ENCODE measurements around the gene ALG2. TPM values are rescaled to one million over a fixed set of nuclear protein-coding genes. Genes with fewer than 3 reads are reported as not detected.
"Not testable (repeated sequence)": the region's sequence is repeated elsewhere in the genome, so short reads cannot be mapped to it uniquely, and the experiment has no call there.

ALG2 gene
- total RNA-seq, 2 donors from 2014 or later: 28.5 to 34.2 TPM

- DNase-seq: no peak
- ATAC-seq: no peak
- intact Hi-C loops (cut with DNase I, micrococcal nuclease): no loop called here
Measured at GRCh38 chr9:99241106-99241505, 19.4 kb upstream of the ALG2 start.

GRCh38 chr9:99239341-99240060 is 17.8 kb upstream of the ALG2 start:
- intact Hi-C loops (cut with DNase I, micrococcal nuclease): no loop called here
- no peak for ATAC-seq
- DNase-seq: no peak

GRCh38 chr9:99238331-99238730 is 16.6 kb upstream of the ALG2 start:
- DNase-seq: no peak
- ATAC-seq: no peak
- intact Hi-C loops (cut with DNase I, micrococcal nuclease): no loop called here

DNA sequence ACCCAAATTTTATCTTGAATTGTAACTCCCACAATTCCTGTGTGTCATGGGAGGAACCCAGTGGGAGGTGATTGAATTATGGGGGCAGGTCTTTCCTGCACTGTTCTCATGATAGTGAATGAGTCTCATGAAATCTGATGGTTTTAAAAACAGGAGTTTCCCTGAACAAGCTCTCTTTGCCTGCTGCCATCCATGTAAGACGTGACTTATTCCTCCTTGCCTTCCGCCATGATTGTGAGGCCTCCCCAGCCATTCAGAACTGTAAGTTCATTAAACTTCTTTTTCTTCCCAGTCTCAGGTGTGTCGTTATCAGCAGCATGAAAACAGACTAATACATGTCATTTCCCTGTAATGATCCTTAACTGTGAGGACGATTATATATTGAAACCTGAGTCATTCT is 16.1 kb upstream of the ALG2 start:
- DNase-seq; intact Hi-C loops (cut with DNase I, micrococcal nuclease); ATAC-seq: not testable (repeated sequence)

- no peak for ATAC-seq
- intact Hi-C loops (cut with DNase I, micrococcal nuclease): no loop called here
- DNase-seq: no peak
Measured at GRCh38 chr9:99237356-99237755, 15.6 kb upstream of the ALG2 start.

GRCh38 chr9:99235926-99236634 is 14.3 kb upstream of the ALG2 start:
- intact Hi-C loops (cut with DNase I, micrococcal nuclease): no loop called here
- DNase-seq (no peak), ATAC-seq (no peak)

DNA sequence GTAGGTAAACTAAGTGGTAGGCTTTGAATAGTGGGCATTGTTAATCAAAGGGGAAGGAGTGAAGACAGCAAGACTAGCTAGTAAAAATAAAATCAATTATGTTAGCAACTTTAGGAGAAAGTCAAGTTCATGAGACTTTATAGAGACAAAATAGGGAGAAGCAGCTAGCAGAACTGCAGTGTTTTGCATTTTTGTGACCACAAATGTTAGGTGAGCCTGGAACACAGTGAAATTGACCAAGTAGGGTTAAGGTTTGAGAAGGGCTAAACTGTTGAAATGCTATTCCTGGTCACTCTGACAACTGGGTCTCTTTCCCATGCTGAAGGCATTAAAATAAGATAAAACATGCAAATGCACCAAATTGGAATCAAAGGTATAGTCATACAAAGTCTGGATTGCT is 13.3 kb upstream of the ALG2 start:
- DNase-seq (no peak), ATAC-seq (no peak)
- intact Hi-C loops (cut with DNase I, micrococcal nuclease): no loop called here

- intact Hi-C loops (cut with DNase I, micrococcal nuclease): no loop called here
- DNase-seq (no peak), ATAC-seq (no peak)
Measured at GRCh38 chr9:99234618-99235017, 12.9 kb upstream of the ALG2 start.

DNA sequence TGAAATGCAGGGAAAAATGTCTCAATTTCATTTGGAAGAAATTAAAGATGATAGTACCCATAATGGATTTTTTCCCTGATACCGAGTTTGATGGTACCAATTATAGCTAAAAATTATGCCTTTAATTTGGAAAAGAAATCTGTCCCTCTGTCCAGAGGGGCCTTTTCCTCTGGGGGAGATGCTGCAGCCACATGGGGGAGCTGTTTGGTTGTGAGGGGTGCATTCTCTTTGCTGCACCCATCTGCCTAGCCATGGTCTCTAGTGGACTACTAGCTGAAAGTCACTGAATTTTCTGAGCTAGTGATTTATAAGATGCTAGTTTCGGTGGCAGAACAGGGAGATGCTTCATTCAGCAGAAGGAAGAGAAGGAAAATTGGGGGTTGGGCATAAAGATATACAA is 10.0 kb upstream of the ALG2 start:
- ATAC-seq (no peak), DNase-seq (peak in 1 of 2 donors; percentile 24)
- intact Hi-C loops (cut with DNase I, micrococcal nuclease): no loop called here

- no peak for ATAC-seq
- intact Hi-C loops (cut with DNase I, micrococcal nuclease): no loop called here
- DNase-seq: no peak
Measured at GRCh38 chr9:99230206-99230605, 8.5 kb upstream of the ALG2 start.

DNA sequence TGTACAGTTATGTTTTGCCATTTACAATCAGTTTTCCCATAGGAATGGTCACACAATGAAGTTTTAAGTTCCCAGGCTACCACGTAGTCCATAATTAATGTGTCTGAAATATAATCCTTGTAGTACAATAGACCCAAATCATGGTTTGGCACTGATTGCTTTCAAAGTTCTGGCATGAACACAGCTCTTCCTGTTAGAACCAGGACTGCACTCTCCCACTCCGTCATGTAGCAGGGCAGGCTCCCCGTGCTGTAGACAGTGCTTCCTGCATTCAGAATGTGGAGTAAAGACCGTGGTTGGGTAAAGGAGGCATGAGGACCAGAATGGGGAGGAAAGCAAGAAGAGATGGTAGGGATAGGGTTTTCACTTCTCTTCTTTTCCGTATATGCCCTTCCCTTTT is 4.3 kb upstream of the ALG2 start:
- intact Hi-C loops (cut with DNase I, micrococcal nuclease): no loop called here
- no peak for DNase-seq
- no peak for ATAC-seq

DNA sequence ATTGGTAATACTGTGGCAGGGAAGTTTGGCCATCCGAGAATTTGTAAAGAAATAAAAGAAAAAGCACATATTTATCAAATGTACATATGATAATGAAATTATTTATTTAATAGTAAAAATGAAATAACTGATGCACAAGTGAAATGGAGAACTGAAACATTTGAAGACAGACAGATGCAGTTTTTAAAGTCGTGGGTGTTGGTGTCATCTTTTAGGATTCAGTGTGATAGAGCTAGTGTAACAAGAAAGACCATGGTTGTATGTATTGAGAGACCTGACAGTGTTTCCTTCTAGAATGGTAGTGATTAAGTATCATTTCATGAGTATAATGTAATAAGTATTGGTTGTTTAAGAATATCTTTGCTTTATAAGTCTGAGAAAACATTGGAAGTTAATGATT is 2.7 kb upstream of the ALG2 start:
- ATAC-seq (no peak), DNase-seq (no peak)
- intact Hi-C loops (cut with DNase I, micrococcal nuclease): no loop called here

DNA sequence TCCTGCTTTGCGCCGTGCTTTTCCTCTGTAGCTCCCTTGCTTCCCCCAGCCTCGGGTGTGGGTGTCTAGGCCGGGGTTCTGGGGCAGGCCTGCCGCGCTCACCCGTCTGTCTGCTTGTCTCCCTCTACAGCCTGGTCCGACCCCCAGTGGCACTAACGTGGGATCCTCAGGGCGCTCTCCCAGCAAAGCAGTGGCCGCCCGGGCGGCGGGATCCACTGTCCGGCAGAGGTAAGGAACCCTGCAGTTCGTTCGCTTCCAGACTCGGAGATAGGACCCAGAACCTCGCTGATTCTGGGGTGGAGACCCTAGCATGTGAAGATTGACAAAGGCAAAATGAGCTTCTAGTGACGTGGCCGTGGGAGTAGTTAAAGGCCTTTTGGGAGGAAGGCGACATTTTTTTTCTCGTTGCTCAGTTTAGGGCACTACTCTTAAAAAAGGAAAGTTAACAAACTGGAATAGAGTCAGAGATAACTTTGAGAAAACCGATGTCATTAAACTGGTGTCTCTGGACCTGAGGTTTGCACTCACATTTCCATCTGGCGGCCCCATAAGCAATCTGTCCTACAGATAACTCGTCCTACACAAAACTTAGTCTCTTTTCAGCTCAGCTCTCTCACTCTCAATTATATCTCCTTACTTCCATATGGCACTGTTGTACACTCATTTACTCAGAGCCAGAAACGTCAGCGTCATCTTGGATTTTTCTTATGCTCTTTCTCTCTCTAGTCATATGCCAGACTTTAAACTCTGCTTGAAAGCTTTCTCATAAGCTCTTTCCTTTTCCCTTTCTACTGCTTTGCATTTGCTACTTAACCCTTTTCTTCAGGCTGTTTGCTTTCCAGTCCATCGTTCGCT is 901 bp upstream of the ALG2 start:
- peak; percentile 29 for ATAC-seq
- no peak for DNase-seq
- intact Hi-C loops (cut with DNase I, micrococcal nuclease): no loop called here

- intact Hi-C loops (cut with DNase I, micrococcal nuclease): no loop called here
- peak; percentile 30 for ATAC-seq
- DNase-seq: no peak
Measured at GRCh38 chr9:99221266-99221620, 499 bp downstream of the ALG2 start.

GRCh38 chr9:99220011-99220410 is 1.7 kb downstream of the ALG2 start:
- ATAC-seq (no peak), DNase-seq (no peak)
- intact Hi-C loops (cut with DNase I, micrococcal nuclease): no loop called here

GRCh38 chr9:99216073-99216472 is 5.7 kb downstream of the ALG2 start:
- intact Hi-C loops (cut with DNase I, micrococcal nuclease): no loop called here

GRCh38 chr9:99213197-99213596 is 8.5 kb downstream of the ALG2 start:
- no peak for DNase-seq
- intact Hi-C loops (cut with DNase I, micrococcal nuclease): no loop called here

More at GRCh38 chr9:99216073-99216472, 5.7 kb downstream of the ALG2 start:
- ATAC-seq: no peak
- DNase-seq: no peak

GRCh38 chr9:99211746-99212145 is 10.0 kb downstream of the ALG2 start:
- DNase-seq (no peak), ATAC-seq (no peak)

More at GRCh38 chr9:99213197-99213596, 8.5 kb downstream of the ALG2 start:
- ATAC-seq: no peak

DNA sequence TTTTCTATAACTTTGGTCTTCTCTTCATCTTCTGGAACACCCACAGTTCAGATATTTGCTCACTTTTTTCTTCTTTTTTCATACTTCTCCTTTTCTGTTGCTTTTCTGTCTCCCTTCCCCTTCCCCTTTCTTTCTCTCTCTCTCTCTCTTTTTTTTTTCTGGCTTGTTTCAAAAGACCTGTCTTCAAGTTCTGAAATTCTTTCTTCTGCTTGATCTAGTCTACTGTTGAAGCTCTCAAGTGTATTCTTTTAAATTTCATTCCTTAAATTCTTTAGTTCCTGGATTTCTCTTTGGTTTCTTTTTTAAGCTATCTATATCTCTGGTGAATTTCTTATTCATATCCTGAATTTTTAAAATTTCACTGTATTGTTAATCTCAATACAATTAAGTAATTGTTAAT is 11.2 kb downstream of the ALG2 start:
- DNase-seq (no peak), ATAC-seq (no peak)
- intact Hi-C loops (cut with DNase I, micrococcal nuclease): no loop called here

More at GRCh38 chr9:99211746-99212145, 10.0 kb downstream of the ALG2 start:
- intact Hi-C loops (cut with DNase I, micrococcal nuclease): no loop called here

DNA sequence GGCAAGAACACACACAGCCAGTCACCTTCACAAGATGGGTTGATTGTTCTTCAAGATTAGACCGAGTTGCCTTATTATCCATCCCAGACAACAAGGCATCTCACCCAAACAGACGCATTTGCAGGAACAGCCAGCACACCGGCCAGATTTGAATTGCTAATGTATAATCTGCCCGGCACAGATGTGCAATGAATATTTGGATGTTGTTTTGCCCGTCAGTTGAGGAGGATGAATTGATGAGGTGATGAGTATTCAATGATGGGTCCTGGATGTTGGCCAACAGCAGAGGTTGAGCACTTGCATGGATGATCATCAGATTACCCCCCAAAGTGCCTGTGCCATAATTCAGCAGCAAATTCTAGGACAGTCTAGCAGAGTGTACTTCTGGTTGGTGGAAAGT is 20.1 kb downstream of the ALG2 start:
- ATAC-seq (no peak), DNase-seq (no peak)
- intact Hi-C loops (cut with DNase I, micrococcal nuclease): no loop called here
